Skin of body (tissue), 2 donors: ENCODE measurements around the gene PAK1IP1. TPM values are rescaled to one million over a fixed set of nuclear protein-coding genes. Genes with fewer than 3 reads are reported as not detected.
A peak's percentile ranks its signal among the peaks of the same experiment; 100 is the strongest.
"Not testable (repeated sequence)": the region's sequence is repeated elsewhere in the genome, so short reads cannot be mapped to it uniquely, and the experiment has no call there.

Experiments
- DNase-seq: peaks from one replicate; lab custom pipeline; 2025; lab: John Stamatoyannopoulos, UW
- total RNA-seq: library from RNA; depleted of rRNA; stranded (reverse); fragments of >200 nt; gene quantifications from one replicate; pipeline ENCODE4 v1.2.3, GENCODE V29; 2014

Gene PAK1IP1
- total RNA-seq, 1 donor from 2014 or later, result 13.2 TPM

- no peak for DNase-seq
Measured at GRCh38 chr6:10690651-10691445, 3.9 kb upstream of the PAK1IP1 start.

GRCh38 chr6:10692965-10693538, 1.7 kb upstream of the PAK1IP1 start:
- no peak for DNase-seq

GRCh38 chr6:10695086-10695657, 400 bp downstream of the PAK1IP1 start:
- DNase-seq, result no peak

GRCh38 chr6:10696655-10697054, 1.9 kb downstream of the PAK1IP1 start:
- DNase-seq, result no peak

GRCh38 chr6:10713962-10714361, 19.2 kb downstream of the PAK1IP1 start:
- no peak for DNase-seq

- DNase-seq, result peak; percentile 44
Measured at GRCh38 chr6:10719296-10719963, 24.7 kb downstream of the PAK1IP1 start.

GRCh38 chr6:10719964-10720264, 25.1 kb downstream of the PAK1IP1 start:
- no peak for DNase-seq

GRCh38 chr6:10720265-10720959, 25.6 kb downstream of the PAK1IP1 start:
- DNase-seq, result peak; percentile 32

- DNase-seq, result not testable (repeated sequence)
Measured at GRCh38 chr6:10720960-10721849, 26.4 kb downstream of the PAK1IP1 start.

GRCh38 chr6:10721850-10722569, 27.2 kb downstream of the PAK1IP1 start:
- DNase-seq, result no peak

GRCh38 chr6:10722570-10722819, 27.7 kb downstream of the PAK1IP1 start:
- DNase-seq, result peak; percentile 70

GRCh38 chr6:10722820-10723566, 28.2 kb downstream of the PAK1IP1 start, which contains the start of gene TMEM14C:
Gene TMEM14C, plus strand, starts transcription at chr6:10723070. Its CDS starts 1,544 bp downstream, at chr6:10724614.
- peak; percentile 93 for DNase-seq

GRCh38 chr6:10723567-10723881, 28.8 kb downstream of the PAK1IP1 start:
- no peak for DNase-seq

GRCh38 chr6:10725044-10725443, 30.3 kb downstream of the PAK1IP1 start:
- no peak for DNase-seq

GRCh38 chr6:10725716-10726115, 30.9 kb downstream of the PAK1IP1 start:
- DNase-seq, result no peak

GRCh38 chr6:10730254-10730653, 35.5 kb downstream of the PAK1IP1 start:
- no peak for DNase-seq

- no peak for DNase-seq
Measured at GRCh38 chr6:10733151-10733715, 38.5 kb downstream of the PAK1IP1 start.

GRCh38 chr6:10733863-10734262, 39.1 kb downstream of the PAK1IP1 start:
- DNase-seq, result no peak

GRCh38 chr6:10736731-10737130, 42.0 kb downstream of the PAK1IP1 start:
- DNase-seq, result no peak
